A204.1 (cell line): ENCODE data around the gene CNRIP1.
A peak's percentile ranks its signal among the peaks of the same experiment; 100 is the strongest.

Experiments
- FAIRE-seq: peaks from 2 replicates; lab custom pipeline; 2012; peaks lifted over from hg19 to GRCh38; lab: Jason Lieb, UNC

The CNRIP1 gene

GRCh38 chr2:68292108-68292710 is 27.5 kb downstream of the CNRIP1 start:
- peak; percentile 69 for FAIRE-seq

GRCh38 chr2:68291314-68291713 is 28.4 kb downstream of the CNRIP1 start:
- no peak for FAIRE-seq

- no peak for FAIRE-seq
Measured at GRCh38 chr2:68290901-68291300, 28.8 kb downstream of the CNRIP1 start.

- no peak for FAIRE-seq
Measured at GRCh38 chr2:68287580-68288441, 31.9 kb downstream of the CNRIP1 start.

GRCh38 chr2:68284896-68285295 is 34.9 kb downstream of the CNRIP1 start:
- FAIRE-seq: no peak

GRCh38 chr2:68283419-68283812 is 36.3 kb downstream of the CNRIP1 start:
- no peak for FAIRE-seq

- FAIRE-seq: peak; percentile 77
Measured at GRCh38 chr2:68282811-68283418, 36.8 kb downstream of the CNRIP1 start.

- FAIRE-seq: no peak
Measured at GRCh38 chr2:68280796-68281195, 39.0 kb downstream of the CNRIP1 start.

GRCh38 chr2:68280348-68280747 is 39.4 kb downstream of the CNRIP1 start:
- FAIRE-seq: no peak

- no peak for FAIRE-seq
Measured at GRCh38 chr2:68279691-68280090, 40.1 kb downstream of the CNRIP1 start.

GRCh38 chr2:68278169-68278568 is 41.6 kb downstream of the CNRIP1 start:
- FAIRE-seq: no peak

- FAIRE-seq: no peak
Measured at GRCh38 chr2:68274022-68274421, 45.7 kb downstream of the CNRIP1 start.

- no peak for FAIRE-seq
Measured at GRCh38 chr2:68272246-68272994, 47.3 kb downstream of the CNRIP1 start.

GRCh38 chr2:68266655-68267054 is 53.1 kb downstream of the CNRIP1 start:
- FAIRE-seq: no peak

- FAIRE-seq: no peak
Measured at GRCh38 chr2:68263632-68264031, 56.1 kb downstream of the CNRIP1 start.

GRCh38 chr2:68258851-68259250 is 60.9 kb downstream of the CNRIP1 start:
- no peak for FAIRE-seq

GRCh38 chr2:68256093-68256450 is 63.7 kb downstream of the CNRIP1 start:
- no peak for FAIRE-seq

- no peak for FAIRE-seq
Measured at GRCh38 chr2:68253219-68254068, 66.3 kb downstream of the CNRIP1 start.

- no peak for FAIRE-seq
Measured at GRCh38 chr2:68252400-68253218, 67.1 kb downstream of the CNRIP1 start, which contains the start of gene PPP3R1. TSS of gene PPP3R1 (minus strand) at chr2:68252532. CDS start at chr2:68252127, 405 bp downstream.

GRCh38 chr2:68251855-68252399 is 67.8 kb downstream of the CNRIP1 start:
- no peak for FAIRE-seq
